Muscle of leg (tissue), 11 donors: ENCODE results near the gene HCFC2. TPM values are rescaled to one million over a fixed set of nuclear protein-coding genes. Genes with fewer than 3 reads are reported as not detected.

ENCODE experiments used
- DNase-seq: peaks from one replicate; pipeline ENCODE4 v3.0.0; 2013
- H3K27ac ChIP-seq: one replicate; pipeline ENCODE4 v1.5.1; 2013; ENCODE audit warnings: mild to moderate bottlenecking, low read length, control low read depth
- H3K27me3 ChIP-seq: one replicate; pipeline ENCODE4 v1.6.1; 2013; ENCODE audit warnings: low read length; ENCODE audit not compliant: control insufficient read depth, insufficient read depth
- H3K36me3 ChIP-seq: one replicate; pipeline ENCODE4 v1.6.1; 2013; ENCODE audit warnings: low read length; ENCODE audit not compliant: control insufficient read depth, insufficient read depth
- H3K4me1 ChIP-seq: one replicate; pipeline ENCODE4 v1.6.1; 2013; ENCODE audit warnings: low read length; ENCODE audit not compliant: control insufficient read depth, insufficient read depth
- H3K4me3 ChIP-seq: one replicate; pipeline ENCODE4 v1.5.1; 2013; ENCODE audit warnings: low read length, control low read depth
- H3K9me3 ChIP-seq: replicated peaks from 2 replicates; pipeline ENCODE4 v1.6.1; 2013; ENCODE audit warnings: low read depth, low read length; ENCODE audit not compliant: control insufficient read depth
- WGBS: methylation state at CpG from one replicate; pipeline ENCODE4 v1.1.5; 2013; ENCODE audit warnings: missing lambda C conversion rate; ENCODE audit not compliant: insufficient coverage; 5-methylcytosine and 5-hydroxymethylcytosine counted together
- polyA plus RNA-seq, 8 donors: library from polyadenylated mRNA; unstranded; fragments of 120-200 nt; gene quantifications; one replicate each; pipeline versions ENCODE4 v1.2.1 to v1.2.3, GENCODE V29; 2013; ENCODE audit warnings: inconsistent platforms in 1 of 8, low replicate concordance in 1 of 8; ENCODE audit not compliant: insufficient read length in 8 of 8, insufficient read depth in 1 of 8
- total RNA-seq: library from RNA; stranded (reverse); fragments of 120-200 nt; gene quantifications from one replicate; pipeline ENCODE4 v1.2.4, GENCODE V29; 2013

The HCFC2 gene
- total and polyA plus RNA-seq, 9 donors, result 16.9 to 35.8 (median 25.9) TPM

GRCh38 chr12:104079024-104079423, 14.7 kb downstream of the HCFC2 start:
- no peak overlapping the region for H3K4me3 ChIP-seq
- no CpG with 5 or more reads among the region's 1 CpG for WGBS
- no peak overlapping the region for H3K27ac ChIP-seq
- no peaks in the 10 kb centered on the region for H3K4me1 ChIP-seq
- DNase-seq, result no peak
- H3K27me3 ChIP-seq, result no peaks in the 10 kb centered on the region
- no peaks in the 10 kb centered on the region for H3K9me3 ChIP-seq
- peaks cover 28% of the 10 kb centered on the region for H3K36me3 ChIP-seq

- Histone ChIP-seq H3K4me3 (no peak overlapping the region), H3K4me1 (no peaks in the 10 kb centered on the region), H3K9me3 (no peaks in the 10 kb centered on the region), H3K27ac (no peak overlapping the region), H3K27me3 (no peaks in the 10 kb centered on the region), H3K36me3 (peaks cover 26% of the 10 kb centered on the region)
- no CpG with 5 or more reads among the region's 1 CpG for WGBS
- DNase-seq, result no peak
Observed at GRCh38 chr12:104080764-104081163, 16.4 kb downstream of the HCFC2 start.

DNA sequence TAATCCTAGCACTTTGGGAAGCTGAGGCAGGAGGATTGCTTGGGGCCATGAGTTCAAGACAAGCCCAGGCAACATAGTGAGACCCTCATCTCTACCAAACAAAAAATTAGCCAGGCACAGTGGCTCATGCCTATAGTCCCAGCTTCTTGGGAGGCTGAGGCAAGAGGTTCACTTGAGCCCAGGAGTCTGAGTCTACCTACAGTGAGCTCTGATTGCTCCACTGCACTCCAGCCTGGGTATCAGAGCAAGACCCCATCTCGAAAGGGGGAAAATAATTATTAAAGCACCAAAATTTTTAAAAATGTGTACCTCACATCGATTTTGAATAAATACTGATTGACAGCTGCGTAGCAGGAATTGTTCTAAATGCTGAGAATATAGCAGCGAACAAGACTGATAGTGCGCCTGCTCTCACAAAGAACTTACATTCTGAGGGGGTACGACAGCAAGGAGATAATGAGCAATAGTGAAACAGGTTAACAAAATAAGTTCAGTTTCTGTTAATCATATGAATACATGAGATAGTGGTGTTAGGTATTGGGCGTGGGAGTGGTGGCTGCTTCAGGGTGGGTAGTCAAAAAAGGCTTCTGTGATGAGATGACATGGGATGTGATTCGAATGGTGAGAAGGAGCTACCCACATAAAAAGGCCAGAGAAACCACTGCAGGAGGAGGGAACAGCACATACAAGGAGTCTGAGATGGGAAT, 19.6 kb downstream of the HCFC2 start:
- no peak for DNase-seq
- WGBS, result 100% methylated on average over 5 of the region's 8 CpGs
- H3K27ac ChIP-seq, result no peak overlapping the region
- no peaks in the 10 kb centered on the region for H3K4me1 ChIP-seq
- H3K4me3 ChIP-seq, result no peak overlapping the region
- H3K36me3 ChIP-seq, result peaks cover 32% of the 10 kb centered on the region
- H3K9me3 ChIP-seq, result no peaks in the 10 kb centered on the region
- H3K27me3 ChIP-seq, result no peaks in the 10 kb centered on the region

GRCh38 chr12:104090685-104091084, 26.4 kb downstream of the HCFC2 start:
- Histone ChIP-seq H3K9me3 (no peaks in the 10 kb centered on the region), H3K27me3 (no peaks in the 10 kb centered on the region), H3K27ac (no peak overlapping the region), H3K4me3 (no peak overlapping the region), H3K4me1 (no peaks in the 10 kb centered on the region), H3K36me3 (peaks cover 37% of the 10 kb centered on the region)
- no CpG with 5 or more reads among the region's 1 CpG for WGBS
- DNase-seq, result no peak

GRCh38 chr12:104091136-104091535, 26.8 kb downstream of the HCFC2 start:
- H3K9me3 ChIP-seq, result no peaks in the 10 kb centered on the region
- no peak overlapping the region for H3K4me3 ChIP-seq
- no peak for DNase-seq
- H3K27me3 ChIP-seq, result no peaks in the 10 kb centered on the region
- H3K27ac ChIP-seq, result no peak overlapping the region
- 64% methylated on average over 1 of the region's 4 CpGs for WGBS
- no peaks in the 10 kb centered on the region for H3K4me1 ChIP-seq
- H3K36me3 ChIP-seq, result peaks cover 37% of the 10 kb centered on the region

DNA sequence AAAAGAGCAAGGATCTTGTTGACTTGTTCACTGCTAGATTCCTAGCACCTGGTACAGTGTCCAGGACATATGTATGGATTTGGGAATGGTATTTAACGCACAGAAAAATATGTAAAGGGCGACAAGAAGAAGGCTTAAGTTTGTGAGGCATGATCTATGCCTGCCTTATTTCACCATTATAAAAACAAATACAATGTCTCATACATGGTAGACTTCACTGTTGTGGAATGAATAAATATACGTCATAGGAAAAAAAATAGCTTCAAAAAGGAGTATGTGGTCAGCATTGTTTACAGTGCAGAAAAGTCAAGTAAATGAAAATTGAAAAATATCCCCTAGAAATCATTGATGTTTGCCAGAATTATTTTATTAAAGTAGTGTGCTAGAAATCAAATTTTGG, 30.0 kb downstream of the HCFC2 start:
- Histone ChIP-seq H3K36me3 (peaks cover 30% of the 10 kb centered on the region), H3K4me3 (no peak overlapping the region), H3K4me1 (no peaks in the 10 kb centered on the region), H3K9me3 (no peaks in the 10 kb centered on the region), H3K27ac (no peak overlapping the region), H3K27me3 (no peaks in the 10 kb centered on the region)
- no peak for DNase-seq
- WGBS, result no CpG with 5 or more reads among the region's 3 CpGs

DNA sequence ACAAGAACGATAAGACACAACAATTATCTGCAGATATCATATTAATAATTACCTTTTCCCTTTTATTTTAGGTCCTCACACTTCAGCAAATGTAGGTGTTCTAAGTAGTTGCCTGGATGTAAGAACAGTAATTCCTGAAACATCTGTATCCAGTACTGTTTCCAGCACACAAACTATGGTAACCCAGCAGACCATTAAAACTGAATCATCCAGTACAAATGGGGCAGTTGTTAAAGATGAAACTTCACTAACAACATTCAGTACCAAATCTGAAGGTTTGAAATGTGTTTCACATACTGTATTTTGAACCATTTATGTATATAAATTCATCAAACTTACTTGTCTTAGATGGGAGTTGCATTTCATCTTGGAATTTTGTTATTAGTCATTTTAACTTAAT, 31.0 kb downstream of the HCFC2 start:
- DNase-seq, result no peak
- WGBS, result no CpG with 5 or more reads among the region's 1 CpG
- peaks cover 32% of the 10 kb centered on the region for H3K36me3 ChIP-seq
- H3K4me3 ChIP-seq, result no peak overlapping the region
- no peaks in the 10 kb centered on the region for H3K9me3 ChIP-seq
- H3K4me1 ChIP-seq, result no peaks in the 10 kb centered on the region
- H3K27ac ChIP-seq, result no peak overlapping the region
- H3K27me3 ChIP-seq, result no peaks in the 10 kb centered on the region

GRCh38 chr12:104097954-104098353, 33.6 kb downstream of the HCFC2 start:
- DNase-seq, result no peak
- Histone ChIP-seq H3K4me1 (no peaks in the 10 kb centered on the region), H3K9me3 (no peaks in the 10 kb centered on the region), H3K27ac (no peak overlapping the region), H3K27me3 (no peaks in the 10 kb centered on the region), H3K36me3 (peaks cover 33% of the 10 kb centered on the region), H3K4me3 (no peak overlapping the region)
- WGBS, result no CpG with 5 or more reads among the region's 2 CpGs

DNA sequence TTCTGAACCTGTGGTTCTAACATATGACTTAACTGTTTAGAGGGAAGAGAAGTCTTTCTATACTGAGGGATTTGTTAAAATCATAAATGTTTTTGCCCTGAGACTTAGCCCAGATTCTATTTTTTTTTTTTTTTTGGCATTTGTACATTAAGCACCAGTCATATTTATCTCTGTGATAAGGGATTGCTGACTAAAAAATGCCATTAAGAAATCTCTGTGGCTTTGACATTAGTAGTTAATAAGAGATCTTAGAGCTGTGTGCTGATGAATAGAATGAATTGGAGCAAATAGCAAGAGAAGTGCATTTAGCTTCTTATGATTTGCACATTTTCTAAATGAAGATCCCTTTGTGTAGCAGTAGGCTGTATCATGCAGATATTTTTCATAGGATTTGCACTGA, 41.1 kb downstream of the HCFC2 start:
- no peak for DNase-seq
- Histone ChIP-seq H3K36me3 (peaks cover 15% of the 10 kb centered on the region), H3K27ac (no peak overlapping the region), H3K4me1 (no peaks in the 10 kb centered on the region), H3K9me3 (no peaks in the 10 kb centered on the region), H3K4me3 (no peak overlapping the region), H3K27me3 (no peaks in the 10 kb centered on the region)

- Histone ChIP-seq H3K4me1 (no peaks in the 10 kb centered on the region), H3K36me3 (peaks cover 8% of the 10 kb centered on the region), H3K27ac (no peak overlapping the region), H3K9me3 (no peaks in the 10 kb centered on the region), H3K27me3 (no peaks in the 10 kb centered on the region), H3K4me3 (no peak overlapping the region)
- DNase-seq, result no peak
- 79% methylated on average over 2 of the region's 2 CpGs for WGBS
Observed at GRCh38 chr12:104106965-104107364, 42.6 kb downstream of the HCFC2 start.
